Left lobe of liver (tissue), 2 donors: ENCODE data around the gene GPR150. TPM values are rescaled to one million over a fixed set of nuclear protein-coding genes. Genes with fewer than 3 reads are reported as not detected.
A peak's percentile ranks its signal among the peaks of the same experiment; 100 is the strongest.
"Not testable (repeated sequence)": the region's sequence is repeated elsewhere in the genome, so short reads cannot be mapped to it uniquely, and the experiment has no call there.

Experiments
- ATAC-seq: fragments of 200-7000 bp; cut with Tn5 transposase; one replicate; pipeline ENCODE4 v1.9.1; 2020; ENCODE audit warnings: mild to moderate bottlenecking, moderate library complexity
- DNase-seq: peaks from one replicate; pipeline ENCODE4 v3.0.0-alpha.2; 2020; ENCODE audit warnings: low spot score
- total RNA-seq: library from RNA; stranded (reverse); gene quantifications from one replicate; pipeline ENCODE4 v1.2.1, GENCODE V29; 2021
- donor health status: DM: no; HTN: no; CAD: no; lungs with moderate emphysema.
- donor health status: DM: no; HTN: yes; CAD: no.

The GPR150 gene
- total RNA-seq, 1 donor from 2014 or later, result 0.23 TPM

DNA sequence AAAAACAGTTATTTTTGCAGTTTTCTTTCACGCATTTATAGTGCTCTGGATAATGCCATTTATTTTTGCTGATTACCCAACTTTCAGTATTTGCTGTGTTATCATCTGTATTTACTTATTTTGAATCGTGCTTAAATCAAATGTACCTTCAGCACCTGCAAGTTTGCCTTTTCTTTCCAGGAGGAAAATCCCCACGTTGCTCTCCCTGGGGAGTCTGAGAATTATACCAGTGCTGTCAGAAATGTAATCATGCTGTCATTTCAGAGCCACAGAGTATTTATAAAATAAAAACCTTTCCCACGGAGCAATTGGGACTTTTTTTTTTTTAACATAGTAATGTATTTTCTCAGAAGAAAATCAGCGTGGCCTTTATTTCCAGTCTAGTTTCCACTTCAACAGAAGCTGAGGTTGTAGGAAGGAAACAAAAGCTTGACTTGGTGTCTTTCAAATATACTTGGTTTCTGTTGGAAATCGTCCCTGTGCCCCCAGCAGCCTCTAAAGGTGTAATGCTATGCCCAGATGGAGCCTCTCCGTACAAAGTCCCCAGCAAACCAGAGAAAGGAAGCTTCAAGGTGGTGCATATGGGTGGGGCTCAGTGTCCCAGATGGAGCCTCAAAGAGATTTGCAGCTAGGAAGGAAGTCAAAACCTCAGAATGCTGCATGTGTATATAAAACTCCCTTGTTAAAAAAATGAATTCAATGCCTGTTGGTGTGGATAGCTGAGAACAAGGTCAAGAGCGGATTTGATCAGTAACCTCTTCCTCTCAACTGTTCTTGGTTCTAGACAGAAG is 2.1 kb downstream of the GPR150 start:
- DNase-seq (no peak), ATAC-seq (peak; percentile 1)

DNA sequence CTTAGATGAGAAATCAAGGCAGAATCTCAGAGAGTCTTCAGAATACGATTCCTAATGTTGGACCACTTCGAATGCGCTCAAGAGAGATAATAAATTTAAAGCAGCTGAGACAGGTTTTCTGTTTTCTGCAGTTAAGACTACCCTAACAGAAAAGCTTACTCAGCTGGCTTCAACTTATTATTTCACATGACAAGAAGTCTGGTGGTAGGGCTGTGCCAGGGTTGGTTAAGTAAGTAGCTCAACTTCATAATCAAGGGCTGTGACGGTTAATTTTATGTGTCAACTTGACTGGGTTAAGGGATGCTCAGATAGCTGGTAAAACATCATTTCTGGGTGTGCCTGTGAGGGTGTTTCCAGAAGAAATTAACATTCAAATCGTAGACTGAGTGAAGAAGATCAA is 3.8 kb downstream of the GPR150 start:
- DNase-seq, result no peak
- no peak for ATAC-seq

DNA sequence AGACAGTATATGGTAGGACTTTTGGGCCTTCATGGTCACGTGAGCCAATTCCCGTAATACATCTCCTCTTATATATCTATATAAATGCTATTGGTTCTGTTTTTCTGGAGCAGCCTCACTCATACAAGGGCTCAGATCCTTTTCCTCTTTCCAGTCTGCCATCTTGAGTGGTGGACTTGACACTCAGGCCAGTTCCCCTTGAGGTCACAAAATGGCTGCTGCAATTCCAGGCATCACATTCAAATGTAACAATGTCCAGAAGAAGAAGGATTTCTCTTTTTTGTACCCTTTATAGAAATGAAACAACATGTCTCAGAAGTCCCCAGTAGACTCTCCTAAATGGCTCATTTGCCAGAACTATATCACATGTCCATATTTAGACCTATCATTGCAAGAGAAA is 4.5 kb downstream of the GPR150 start:
- DNase-seq (no peak), ATAC-seq (no peak)

DNA sequence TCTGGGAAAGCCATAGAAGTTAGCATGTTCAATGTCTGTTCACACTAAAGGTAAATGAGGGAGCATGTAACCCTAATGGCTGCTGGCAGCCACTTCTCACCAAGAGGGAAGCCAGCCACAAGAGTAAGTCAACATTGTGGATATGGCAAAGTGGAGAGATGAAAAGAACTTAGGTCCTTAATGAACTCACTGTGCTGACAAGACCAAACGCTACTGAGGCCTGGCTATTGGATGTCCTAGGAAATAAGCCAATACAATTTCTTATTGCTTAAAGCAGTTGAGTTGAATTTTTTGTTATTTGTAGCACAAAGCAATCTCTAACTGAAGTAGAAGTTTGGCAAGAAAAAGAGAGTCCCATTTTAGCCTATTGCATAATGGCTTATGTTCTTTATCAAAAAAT is 6.8 kb downstream of the GPR150 start:
- DNase-seq (no peak), ATAC-seq (no peak)

DNA sequence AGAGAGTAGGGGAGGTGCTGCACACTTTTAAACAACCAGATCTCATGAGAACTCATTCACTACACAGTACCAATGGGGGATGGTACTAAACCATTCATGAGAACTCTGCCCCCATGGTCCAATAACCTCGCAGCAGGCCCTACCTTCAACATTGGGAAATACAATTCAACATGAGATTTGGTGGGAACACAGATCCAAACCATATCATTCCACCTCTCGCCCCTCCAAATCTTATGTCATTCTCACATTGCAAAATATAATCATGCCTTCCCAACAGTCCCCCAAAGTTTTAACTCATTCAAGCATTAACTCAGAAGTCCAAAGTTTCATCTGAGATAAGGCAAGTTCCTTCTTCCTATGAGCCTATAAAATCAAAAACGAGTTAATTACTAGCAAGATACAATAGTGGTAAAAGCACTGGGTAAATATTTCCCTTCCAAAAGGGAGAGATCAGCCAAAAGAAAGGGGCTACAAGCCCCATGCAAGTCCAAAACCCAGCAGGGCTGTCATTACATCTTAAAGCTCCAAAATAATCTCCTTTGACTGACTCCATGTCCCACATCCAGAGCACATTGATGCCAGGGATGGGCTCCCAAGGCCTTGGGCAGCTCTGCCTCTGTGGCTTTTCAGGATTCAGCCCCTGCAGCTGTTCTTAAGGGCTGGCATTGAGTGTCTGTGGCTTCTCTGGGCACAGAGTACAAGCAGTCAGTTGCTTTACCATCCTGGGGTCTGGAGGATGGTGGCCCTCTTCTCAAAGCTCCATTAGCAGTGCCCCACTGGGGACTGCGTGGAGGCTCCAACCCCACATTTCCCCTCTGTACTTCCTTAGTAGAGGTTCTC is 8.3 kb downstream of the GPR150 start:
- ATAC-seq, result no peak
- DNase-seq, result no peak

DNA sequence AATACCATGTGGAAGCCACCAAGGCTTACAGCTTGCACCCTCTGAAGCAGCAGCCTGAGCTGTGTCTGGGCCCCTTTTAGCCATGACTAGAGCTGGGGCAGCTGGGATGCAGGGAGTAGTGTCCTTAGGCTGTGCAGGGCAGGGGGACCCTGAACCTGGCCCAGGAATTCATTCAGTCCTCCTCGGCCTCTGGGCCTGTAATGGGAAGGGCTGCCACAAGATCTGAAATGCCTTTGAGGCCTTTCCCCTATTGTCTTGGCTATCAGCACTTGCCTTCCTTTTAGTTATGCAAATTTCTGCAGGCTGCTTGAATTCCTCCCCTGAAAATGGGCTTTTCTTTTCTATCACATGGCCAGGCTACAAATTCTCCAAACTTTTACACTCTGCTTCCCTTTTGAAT is 9.0 kb downstream of the GPR150 start:
- DNase-seq, result no peak
- no peak for ATAC-seq

DNA sequence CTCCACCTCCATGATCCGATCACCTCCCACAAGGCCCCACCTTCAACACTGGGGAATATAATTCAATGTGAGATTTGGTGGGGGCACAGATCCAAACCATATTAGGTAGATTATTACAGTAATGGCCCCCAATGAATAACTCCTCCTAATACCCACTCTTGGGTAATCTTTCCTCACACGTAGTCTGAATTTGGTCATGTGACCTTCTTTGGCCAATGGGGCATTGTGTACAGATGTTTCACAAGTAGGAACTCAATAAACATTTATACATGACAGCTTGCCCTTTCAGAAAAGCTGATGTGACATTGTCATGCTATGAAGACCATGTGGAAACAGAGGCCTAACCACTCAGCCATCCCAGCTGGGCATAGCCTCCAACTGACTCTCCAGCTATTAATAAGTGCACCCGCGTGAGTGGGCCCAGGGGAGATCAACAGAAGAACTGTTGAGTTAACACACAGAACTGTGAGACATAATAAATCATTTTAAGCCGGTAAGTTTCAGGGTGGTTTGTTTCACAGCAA is 10.6 kb downstream of the GPR150 start:
- DNase-seq, result no peak
- no peak for ATAC-seq

DNA sequence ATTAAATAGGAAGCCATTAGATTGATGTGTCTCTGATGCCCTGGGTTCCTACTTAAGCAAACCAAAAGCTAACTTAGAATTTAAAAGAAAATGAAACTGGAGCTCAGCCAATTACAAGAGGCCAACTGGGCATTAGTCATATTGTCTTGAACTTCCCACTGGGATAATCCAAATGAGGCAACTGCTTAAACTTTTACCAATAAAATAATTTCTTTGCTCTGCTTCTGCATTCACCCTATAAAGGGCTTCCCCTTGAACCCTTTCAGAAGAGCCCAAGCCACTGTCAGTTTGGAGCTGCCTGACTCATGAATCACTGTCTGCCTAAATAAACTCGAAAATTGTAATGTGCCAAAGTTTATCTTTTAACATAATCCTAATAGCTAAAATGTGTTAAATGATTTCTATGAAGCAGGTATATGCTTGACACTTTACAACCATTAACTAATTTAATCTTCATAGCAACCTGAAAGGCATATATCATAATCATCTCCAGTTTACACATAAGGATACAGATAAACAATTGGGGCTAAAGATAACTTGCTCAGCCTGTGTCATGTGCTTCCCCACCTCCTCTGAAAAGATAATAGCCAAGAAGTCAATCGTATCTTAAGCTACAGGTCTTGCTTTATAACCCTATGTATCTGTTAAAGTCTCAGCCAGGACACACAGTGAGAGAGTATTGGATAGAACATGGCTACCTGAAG is 11.5 kb downstream of the GPR150 start:
- no peak for DNase-seq
- ATAC-seq, result no peak

DNA sequence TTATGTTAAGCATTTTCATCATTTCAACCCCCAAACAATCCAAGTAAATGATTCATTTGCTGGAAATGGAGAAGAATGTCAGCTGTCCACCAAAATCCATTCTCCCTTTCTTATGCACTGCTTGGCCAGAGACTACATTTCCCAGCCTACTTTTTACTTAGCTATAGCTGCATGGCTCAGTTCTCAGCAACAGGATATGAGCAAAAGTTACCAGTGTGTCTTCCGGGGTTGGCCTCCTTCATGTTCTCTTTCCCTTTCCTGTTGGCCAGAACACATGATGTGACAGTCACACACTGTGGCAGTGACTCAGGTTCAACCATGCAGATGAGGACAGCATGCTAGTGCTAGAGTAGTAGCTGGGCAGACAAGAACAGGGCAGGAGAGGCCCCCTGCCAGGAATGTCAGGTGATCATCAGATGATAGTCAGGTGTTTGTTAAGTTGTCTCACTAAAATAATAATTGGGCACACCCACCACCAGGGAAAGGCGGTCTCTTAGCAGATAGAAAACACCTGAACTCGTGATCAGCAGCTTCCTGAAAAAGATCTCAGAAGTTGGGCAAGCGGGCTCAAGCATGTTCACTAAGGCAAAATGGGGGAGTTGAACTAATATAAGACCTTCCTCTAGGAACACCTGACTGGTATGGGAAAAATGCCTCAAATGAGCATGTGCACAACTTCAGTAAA is 12.2 kb downstream of the GPR150 start:
- peak; percentile 37 for ATAC-seq
- no peak for DNase-seq

DNA sequence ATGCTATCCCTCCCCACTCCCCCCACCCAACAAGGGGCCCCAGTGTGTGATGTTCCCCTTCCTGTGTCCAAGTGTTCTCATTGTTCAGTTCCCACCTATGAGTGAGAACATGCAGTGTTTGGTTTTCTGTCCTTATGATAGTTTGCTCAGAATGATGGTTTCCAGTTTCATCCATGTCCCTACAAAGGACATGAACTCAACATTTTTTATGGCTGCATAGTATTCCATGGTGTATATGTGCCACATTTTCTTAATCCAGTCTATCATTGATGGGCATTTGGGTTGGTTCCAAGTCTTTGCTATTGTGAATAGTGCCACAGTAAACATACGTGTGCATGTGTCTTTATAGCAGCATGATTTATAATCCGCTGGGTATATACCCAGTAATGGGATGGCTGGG is 13.1 kb downstream of the GPR150 start:
- not testable (repeated sequence) for DNase-seq, ATAC-seq

DNA sequence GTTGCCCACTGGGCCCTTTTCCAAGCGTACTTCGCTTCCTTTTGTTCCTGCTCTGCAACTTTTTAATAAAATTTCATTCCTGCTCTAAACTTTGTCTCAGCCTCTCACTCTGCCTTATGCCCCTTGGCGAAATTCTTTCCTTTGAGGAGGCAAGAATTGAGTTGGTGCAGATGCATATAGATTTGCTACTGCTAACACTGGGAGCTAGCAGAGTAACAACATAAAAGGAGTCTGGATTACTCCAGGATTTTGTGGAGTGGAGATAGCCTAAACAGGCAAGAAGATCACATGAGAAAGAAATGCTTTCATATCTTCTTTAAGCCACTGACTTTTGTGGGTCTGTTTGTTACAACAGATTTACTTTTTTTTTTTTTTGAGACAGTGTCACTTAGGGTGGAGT is 13.8 kb downstream of the GPR150 start:
- DNase-seq, result no peak
- ATAC-seq, result no peak

DNA sequence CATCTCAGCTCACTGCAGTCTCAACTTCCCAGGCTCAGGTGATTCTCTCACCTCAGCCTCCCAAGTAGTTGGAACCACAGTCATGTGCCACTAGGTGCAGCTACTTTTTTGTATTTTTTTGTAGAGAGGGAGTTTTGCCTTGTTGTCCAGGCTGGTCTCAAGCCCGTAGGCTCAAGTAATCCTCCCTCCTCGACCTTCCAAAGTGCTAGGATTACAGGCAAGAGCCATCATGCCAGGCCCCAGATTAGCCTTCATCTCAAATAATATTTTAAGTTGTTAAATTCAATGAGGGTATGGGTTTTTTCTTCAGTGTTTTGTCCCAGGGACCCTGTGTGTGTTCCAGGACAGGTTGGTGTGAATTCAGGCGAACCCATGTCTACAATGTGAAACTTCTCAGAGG is 14.2 kb downstream of the GPR150 start:
- no peak for ATAC-seq
- DNase-seq, result no peak

DNA sequence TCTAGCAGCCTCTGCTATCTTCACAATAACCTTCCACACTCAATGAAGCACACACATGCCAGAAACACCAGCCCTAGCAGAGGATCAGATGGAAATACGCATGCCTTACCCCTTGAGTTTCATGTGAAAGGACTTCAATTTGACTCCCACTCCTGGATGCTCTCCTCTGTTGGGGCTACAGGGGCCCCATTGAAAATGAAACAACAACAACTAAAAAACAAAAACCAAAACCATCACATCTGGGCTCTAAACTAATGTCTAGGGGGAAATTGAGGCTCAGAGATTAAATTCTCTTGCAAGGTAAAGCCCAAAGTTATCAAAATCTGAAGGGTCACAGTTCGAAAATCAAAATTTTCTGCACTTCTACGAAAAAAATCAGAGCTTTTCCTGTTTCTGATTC is 18.7 kb downstream of the GPR150 start:
- ATAC-seq (no peak), DNase-seq (no peak)

DNA sequence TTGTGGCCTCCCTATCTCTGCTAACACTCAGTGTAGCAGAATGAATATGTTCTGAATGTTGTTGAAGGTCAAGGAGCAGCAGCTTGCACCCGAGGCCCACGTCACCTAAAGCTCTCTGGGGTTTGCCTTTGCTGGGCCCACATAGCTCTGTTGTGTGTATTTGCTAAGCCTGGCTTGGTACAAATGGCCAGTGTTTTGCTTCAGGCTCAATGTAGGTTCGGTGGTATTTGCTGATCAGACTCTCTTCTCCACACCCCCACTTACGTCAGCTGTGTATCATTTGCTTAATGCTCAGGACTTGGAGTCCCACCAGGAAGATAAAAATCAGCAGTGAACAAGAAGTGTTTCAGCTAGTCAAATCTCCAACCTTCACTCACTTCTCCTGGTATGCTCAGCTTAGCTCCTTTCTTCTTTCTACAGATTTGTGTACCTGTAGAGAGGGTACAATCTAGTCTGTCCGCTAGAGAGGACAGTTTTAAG is 21.9 kb downstream of the GPR150 start:
- ATAC-seq (peak; percentile 67), DNase-seq (peak; percentile 84)

DNA sequence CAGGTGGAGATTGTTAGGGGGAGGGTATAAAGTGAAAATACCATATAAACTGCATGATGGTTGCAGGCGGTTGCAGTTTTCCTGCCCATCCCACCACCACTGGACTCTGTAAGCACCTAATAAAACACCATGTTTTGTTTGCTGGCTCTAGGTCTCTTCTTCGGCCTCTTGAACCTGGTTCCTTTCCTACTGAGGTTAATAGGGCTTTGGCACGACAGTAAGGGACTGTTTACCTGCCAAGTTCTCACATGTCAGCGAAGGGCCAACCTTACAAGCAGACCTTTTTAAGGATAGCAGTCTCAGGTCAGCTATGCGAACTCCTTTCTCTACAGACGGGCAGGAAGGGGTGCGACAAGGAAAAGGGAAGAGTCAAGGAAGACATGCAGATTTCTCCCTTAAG is 23.3 kb downstream of the GPR150 start:
- ATAC-seq (peak; percentile 1), DNase-seq (peak; percentile 58)

DNA sequence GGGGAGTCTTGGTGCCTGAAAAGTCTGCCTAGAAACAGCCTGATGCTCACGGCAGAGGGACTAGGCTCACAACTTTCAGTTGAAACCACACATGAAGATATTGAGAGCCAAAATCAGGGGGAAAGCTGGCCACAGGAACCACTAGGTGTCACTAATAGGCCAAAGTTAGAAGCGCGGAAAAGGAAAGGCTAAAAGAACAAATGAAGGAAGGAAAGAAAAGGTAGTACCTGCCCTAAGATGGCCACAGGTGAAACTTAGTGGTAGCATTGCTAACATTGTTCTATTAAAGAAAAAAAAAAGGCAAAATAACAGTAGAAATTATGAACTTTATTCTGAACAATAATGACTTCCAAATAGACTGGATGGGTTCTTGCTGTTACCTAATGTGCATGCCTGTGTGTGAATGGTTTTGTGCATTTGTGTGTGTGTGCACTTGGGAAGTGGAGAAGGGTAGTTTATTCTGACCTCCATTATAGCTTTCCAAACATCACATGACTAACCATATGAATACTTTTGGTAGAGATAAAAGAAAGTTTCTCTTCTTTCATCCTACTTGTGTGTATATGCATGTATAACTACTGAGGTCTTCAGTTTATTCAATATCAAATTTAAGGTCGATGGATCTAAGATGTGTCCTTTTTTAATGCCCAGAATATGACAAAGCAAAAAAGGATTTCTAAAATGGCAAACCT is 24.6 kb downstream of the GPR150 start:
- ATAC-seq, result peak; percentile 47
- peak; percentile 59 for DNase-seq

DNA sequence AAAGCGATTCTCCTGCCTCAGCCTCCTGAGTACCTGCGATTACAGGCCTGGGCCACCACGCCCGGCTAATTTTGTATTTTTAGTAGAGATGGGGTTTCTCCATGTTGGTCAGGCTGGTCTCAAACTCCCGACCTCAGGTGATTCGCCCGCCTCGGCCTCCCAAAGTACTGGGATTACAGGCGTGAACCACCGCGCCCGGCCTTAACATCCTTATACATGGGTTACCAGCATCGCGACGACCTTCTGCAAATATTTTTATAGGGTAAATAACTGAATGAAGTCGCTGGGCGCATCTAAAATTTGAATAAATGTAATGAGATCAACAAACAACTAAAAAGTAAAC is 26.3 kb downstream of the GPR150 start:
- not testable (repeated sequence) for ATAC-seq, DNase-seq

DNA sequence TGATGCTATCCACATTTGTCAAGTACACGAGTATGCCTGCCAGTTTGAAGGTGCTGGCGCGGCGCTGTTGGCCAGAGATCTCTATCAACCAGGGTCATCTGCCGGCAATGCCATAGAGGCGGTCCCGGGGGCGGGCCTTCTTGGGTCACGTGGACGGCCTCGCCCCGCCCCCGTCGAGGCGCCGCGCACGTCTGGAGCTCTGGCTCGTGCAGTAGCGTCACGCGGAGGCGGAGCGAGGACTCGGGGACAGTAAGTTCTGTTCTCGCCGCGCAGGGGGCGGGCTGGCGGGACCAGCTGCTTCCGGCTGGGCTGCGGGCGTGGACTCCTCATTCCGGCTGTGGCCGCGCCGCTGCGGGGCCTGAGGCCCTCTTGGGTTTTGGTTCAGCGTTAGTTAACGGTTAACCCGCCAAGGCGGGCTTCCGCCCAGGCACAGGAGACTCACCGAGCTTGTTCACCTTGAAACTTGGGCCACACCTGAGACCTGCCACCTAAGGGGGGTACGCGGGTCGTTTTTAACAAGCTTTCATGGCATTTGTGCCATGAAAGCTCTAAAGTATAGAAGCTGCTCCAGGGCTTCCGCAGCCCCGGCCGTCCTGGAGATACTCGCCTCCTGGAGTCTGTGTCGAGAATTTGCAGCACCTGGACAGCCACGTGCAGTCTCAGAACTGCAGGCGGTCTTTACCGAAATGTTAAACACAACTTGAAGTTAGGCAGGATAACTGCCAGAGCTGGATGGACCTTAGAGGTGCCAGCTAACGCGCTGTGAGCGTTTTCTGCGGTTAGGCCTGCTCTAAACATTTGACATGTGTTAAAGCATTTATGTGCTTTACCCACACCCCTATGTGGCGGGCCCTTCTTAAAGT is 26.9 kb downstream of the GPR150 start, which contains the start of gene RFESD:
Gene RFESD, plus strand, starts transcription at position 209 of the 863 bp plus-strand sequence. CDS start 5,495 bp downstream, outside the sequence.
- DNase-seq (peak; percentile 100), ATAC-seq (peak; percentile 81)
